HG02763 (cell line): ENCODE measurements around the gene NT5C2.

Experiments
- ATAC-seq: cut with Tn5 transposase; IDR thresholded peaks from one replicate; pipeline ENCODE4 v1.9.1; 2021; ENCODE audit warnings: mild to moderate bottlenecking, moderate library complexity; ENCODE audit not compliant: unreplicated experiment

The NT5C2 gene

DNA sequence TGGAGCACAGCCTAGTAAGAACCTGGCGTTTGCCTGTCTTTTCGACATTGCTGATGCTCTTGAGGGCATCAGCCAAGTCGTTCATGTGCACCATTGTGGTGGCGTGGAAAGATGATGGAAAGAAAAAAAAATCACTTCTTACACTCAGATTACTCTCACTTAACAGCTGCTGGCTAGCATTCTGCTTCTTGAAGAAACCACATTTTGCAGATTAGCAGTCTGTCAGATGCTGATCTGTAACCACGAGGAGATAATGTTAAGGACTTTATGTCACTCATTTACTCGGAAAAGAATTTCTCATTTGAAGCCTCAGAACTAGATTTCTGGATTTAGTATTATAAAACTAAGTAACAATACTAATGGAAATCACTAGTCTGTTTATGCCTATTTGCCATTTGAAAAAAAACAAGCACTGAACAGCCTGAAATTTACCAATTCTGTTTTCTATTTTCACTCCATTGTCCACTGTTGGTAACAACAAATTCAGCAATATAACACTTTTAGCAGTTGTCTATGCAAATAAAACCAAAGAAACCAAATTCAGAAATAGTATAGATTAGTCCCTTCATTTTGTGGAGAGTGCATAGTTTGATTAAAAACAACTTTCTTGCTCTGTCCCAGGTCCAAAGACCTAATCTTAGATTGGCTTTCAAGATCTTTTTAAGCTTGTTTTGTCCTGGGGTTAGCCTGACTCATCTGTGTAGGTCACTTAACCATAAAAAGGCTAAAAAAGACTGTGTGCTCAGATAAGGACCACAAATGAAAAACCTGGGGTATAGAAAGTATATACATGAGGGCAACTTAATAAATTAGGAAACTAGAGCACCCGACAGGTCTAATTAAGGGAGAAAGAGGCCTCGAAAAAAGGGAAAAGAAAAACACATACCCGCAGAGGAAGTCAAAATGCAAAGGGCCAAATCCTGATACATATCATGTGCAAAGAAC is 67.5 kb downstream of the NT5C2 start:
- peak; percentile 77 for ATAC-seq

DNA sequence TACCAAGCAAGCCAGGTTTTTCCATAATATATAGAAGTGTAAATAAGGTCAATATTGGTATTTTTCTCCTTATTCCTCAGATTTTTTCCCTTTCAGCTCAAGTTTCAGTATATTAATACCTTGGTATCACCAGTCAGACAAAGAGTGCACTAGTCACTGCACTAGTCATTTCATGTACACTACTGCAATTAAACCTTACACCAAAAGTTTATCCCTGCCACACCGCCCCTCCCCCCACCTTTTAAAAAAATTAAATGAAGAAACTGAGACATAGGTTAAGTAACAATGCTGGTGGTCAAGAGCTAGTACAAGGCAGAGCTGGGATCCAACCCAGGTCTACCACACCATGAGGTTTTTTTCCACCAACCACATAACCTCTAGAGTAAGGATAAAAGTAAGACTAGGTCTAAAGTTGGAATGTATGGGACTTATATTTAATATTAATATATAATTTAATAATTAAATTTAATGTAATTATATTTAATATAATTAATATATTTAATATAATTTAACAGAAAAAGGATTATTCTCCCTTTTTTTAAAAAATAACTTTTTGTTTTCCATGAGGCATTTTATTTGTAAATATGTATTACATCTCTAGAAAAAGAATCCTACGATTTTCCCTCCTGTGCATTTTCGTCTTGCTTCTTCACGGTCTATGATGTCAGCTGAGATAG is 68.5 kb downstream of the NT5C2 start:
- no peak for ATAC-seq

DNA sequence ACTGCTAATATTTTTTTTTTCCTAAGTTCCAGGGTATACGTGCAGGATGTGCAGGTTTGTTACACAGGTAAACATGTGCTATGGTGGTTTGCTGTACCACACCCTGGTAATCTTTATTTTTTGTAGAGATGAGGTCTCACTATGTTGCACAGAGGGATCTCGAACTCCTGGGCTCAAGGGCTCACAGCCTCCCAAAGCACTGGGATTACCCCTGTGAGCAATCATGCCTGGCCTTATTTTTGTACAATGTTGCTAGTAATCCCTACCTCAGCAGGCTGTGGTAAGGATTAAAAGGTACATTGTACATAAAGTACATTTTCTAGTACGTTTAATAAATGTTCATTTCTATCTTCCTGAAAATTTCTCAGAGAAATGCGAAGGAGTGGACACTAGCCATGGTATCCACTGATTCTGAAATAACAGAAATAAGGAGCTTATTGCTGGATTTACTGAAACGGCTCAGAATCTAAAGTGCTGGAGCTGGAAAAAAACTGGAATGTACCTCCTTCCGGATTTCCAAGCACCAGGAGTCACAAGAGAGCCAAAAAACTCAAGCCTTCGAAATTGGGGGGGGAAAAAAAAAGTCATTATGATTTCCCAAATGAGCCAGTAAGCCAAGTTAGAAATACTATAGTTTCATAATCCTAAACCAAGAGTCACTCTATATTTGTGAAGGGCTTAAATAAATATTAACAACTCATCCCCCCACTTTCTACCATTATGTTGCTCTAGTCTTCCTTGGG is 69.6 kb downstream of the NT5C2 start:
- no peak for ATAC-seq

DNA sequence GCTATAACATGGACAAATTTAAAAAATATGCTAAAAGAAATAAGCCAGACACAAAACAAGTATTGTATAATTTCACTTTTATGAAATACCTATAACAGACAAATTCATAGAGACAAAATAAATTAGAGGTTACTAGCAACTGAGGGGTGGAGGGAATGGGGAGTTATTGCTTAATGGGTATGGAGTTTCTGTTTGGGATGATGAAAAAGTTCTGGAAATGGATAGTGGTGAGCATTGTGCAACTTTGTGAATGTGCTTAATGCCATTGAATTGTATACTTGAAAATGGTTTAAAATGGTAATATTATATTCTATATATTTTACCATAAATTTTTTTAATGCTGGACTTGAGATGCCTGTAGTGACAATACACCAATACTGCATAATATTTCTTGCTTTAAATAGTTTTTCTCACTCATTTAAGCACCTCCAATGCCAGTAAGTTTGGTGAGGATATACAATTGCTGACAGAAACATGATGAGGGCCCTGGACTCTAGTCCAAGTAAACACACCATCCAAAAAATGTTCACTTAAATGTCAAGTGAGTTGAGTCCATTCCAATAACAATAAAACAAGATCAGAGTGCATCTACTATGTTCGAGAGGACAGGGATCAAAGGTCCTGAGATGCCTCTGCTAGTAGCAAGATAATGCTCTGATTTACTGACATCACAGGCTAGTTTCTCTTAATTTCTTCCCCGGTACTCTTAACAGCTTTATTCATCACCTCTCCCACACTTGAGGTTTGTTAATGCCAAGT is 71.9 kb downstream of the NT5C2 start:
- no peak for ATAC-seq

DNA sequence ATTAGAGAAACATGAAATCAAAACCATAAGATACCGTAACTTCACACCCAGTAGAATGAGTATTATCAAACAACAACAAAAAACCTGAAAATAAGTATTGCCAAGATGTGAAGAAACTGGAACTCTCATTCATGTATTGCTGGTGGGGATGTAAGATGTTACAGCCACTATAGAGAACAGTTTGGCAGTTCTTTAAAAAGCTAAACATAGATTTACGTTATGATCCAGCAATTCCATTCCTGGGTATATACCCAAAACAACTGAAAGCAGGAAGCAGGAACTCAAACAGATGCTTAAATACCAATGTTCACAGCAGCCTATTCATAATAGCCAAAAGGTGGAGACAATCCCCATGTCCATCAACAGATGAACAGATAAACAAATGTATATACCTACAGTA is 72.5 kb downstream of the NT5C2 start:
- no peak for ATAC-seq

DNA sequence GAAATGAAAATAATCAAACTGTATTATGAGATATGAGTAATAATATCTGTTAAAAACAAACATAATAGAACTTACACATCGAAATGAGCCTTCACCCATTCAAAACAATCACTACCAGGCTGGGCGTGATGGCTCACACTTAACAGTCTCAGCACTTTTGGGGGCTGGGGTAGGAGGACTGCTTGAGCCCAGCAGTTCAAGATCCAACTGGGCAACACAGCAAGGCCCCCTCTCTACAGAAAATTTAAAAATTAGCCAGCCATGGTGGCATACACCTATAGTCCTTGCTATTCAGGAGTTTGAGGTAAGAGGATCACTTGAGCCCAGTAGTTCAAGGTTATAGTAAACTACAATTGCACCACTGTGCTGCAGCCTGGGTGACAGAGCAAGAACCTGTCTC is 75.8 kb downstream of the NT5C2 start:
- ATAC-seq, result no peak

DNA sequence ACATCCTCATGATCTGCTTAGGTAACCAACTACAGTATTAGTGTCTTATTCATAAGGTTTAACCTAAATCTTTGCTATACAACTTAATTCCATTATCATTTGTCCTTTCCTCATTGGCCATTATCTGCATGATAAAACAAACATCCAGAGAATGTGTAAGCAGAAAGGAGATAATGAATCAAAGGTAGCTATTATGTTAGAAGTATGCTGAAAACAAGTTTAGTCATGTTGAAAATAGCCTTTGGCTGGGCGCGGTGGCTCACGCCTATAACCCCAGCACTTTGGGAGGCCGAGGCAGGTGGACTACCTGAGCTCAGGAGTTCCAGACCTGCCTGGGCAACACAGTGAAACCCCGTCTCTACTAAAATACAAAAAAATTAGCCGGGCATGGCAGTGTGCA is 78.2 kb downstream of the NT5C2 start:
- no peak for ATAC-seq

DNA sequence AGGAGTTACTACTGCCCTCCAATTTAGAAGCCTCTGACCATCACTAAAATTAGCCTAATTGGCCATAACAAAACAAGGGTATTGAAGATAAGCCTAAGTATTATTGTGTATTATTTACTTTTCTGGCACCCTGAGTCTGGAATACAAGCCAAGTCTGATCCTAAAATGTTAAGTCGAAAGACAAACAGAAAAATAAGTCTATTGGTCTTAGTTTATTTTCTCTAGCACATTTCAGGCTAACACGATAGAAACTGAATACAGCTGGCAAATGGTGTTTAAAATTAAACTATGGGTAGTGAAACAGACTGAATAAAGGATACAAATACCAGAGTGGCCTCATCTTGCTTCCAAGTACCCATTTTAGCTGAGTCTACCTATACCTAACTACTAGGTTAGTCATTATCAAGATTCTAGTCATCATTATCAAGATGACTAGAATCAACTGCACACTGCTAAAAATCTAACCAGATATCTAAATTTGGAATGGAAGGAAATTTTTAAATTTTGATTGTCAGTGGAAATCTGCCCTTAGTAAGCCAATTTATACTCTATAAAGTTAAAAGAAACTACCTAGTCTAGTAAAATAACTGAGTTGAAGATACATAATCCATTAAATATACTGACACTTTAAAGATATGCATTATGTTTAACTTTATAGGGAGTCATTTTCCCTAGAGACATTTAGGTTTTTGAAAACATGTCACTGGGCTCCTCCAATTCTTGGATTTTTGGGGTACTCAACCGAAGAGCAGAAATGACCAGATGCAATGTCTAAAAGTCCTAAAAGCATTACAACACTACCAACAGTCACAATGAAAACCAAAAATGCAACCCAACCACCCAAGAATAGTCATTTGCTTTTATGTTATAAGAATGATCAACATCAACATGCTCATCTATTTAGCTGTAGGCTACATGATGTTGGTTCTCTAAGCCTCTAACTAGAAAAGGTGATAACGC is 80.9 kb downstream of the NT5C2 start:
- peak; percentile 61 for ATAC-seq

DNA sequence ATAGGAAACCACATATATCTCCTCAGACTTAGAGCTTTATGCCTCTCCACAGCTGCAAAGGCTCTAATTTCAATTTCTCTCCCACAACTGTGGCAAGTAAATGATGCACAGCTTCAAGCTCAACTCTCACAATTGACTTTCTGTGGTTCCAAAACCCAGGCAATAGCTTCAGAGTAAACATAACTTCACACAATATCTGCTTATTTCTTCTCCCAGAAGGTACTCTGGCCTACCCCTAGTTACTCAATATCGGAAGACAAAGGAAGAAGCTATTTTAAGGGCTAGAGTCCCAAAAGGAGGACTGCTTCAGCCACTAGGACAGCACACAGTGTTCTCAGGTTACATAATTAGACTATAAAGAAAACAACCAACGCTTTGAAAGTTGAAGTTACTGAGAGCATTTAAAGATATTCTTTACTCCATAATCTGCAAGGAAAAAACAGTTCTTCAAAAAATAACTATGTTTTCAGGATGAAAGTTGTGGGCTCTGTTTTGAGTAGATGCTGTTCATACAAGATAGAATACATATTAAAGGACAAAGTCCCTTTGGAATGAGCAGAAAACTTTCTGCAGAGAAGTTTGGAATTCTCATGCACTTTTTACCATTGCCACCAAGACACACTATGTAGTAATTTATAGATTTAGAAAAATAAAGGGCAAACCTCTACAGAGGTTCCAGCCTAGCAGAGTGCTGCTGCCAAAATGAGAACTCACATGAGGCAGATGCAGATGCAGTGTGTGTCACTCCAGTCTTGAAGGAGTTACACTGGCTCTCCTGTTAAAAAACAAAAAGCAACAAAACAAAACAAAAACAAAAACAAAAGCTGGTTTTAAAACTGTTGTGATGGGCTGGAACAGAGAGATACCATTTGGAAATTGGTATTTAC is 81.8 kb downstream of the NT5C2 start:
- ATAC-seq, result peak; percentile 58

DNA sequence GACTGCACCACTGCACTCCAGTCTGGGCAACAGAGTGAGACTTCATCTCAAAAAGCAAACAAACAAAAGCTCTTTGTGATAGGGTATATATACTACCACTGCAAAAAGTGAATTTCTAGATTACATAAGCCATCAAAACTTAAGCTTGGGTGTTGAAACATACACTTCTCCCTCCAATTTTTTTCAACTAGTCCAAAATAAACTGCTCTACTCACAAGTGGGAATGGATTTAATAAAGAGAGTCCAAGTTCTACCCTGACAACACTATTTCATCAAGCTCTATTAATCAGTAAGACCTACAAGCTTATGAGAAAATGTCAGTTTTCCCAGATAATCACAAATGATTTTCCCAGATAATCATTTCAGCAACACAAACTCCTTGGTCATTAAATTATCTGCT is 82.7 kb downstream of the NT5C2 start:
- no peak for ATAC-seq

DNA sequence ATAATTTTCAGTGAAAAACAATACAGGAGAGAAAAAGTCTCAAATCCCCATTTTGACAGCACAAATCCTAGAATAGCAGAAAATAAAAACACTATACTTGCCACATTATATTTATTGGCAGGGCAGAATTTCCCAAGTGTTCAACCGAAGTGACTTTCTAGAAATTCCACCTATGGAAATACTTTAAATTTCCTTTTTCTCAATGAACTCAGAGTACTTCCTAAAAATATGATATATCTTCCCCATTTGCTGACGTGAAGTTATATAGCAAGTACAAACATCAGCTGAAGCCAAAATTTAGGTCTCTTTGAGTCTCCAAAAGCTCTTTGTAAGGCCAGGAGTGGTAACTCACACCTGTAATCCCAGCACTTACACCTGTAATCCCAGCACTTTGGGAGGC is 83.3 kb downstream of the NT5C2 start:
- ATAC-seq, result no peak

DNA sequence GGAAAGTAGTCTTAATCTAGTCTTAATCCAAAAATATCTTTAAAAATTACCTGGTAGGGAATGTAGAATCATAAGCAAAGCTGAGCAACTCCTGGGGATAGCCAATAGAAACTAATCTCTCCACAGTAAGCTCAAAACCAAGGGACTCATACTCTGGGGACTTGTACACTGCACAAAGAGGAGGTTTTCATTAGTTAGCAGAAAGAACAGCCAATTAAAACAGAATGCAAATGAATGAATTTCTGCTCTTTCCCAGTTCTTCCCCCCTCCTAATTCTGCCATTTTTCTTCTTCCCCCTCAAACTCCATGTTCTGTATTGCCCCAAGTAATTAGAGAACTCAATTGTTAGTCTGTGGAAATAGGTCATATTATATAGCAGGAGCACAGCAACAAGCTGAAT is 86.5 kb downstream of the NT5C2 start:
- ATAC-seq, result no peak

DNA sequence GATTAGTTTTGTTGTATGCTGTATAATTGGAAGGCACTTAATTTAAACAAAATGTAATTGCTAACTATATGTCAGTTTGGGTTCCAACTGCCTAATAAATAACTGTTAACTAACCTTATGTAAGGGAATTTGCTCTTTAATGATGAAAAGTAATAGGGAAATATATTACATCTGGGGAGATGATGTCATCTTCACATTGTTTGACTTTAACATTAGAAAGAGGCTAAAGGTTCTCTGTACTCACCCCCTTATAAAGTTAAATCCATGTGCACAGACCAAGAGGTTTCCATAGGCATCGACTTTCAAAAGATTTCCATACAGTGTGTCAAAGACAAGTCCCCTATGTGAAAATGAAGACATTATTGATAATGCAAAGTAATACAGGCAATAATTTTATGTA is 87.6 kb downstream of the NT5C2 start:
- no peak for ATAC-seq

DNA sequence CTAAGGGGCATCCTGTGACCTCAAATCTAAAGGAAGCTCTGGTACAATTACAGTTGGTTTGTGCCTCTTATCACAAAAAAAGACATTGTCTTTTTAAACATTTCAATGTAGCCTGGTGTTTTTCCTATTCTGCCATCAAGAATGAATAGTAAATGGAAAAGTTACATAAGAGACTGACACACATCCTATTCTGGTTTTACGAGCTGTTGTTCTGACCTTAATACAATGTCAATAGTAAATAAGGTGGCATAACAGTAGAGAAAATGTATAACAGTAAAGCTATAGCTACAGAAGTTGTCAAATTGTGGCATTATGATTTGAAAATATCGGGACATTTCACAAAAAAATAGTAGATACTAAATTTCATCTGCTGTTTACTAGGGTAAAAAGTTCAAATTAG is 88.4 kb downstream of the NT5C2 start:
- no peak for ATAC-seq

DNA sequence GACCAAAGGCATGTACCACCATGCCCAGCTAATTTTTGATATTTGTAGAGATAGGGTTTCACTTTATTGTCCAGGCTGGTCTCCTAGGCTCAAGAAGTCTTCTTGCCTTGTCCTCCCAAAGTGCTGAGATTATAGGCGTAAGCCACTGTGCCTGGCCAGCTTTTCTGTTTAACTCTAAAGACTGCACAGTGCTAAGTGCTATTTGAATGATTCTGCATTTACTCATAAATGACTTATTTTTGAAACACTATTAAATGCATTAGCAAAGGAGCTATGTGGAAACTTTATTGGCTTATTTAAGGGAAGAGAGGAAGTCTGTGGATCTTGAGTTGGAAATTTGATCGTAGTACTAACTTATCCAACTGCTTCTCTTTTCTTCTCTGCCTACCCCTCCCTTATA is 89.1 kb downstream of the NT5C2 start:
- no peak for ATAC-seq

DNA sequence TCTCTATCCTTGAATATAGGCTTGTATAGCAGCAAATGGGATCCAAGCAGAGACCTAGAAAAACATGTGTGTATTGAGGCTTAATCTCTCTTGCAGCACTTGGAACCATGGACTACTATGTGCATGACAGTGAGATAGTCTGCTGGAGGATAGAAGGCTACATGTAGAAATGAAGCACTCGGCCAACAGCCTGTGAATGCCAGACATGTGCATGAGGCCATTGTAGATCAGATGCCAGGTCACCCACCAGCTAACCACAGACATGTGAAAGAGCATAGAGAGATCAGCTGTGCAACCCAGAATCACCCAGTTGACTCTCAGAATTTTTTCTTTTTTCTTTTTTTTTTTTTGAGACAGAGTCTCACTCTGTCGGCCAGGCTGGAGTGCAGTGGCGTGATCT is 90.9 kb downstream of the NT5C2 start:
- ATAC-seq, result no peak

DNA sequence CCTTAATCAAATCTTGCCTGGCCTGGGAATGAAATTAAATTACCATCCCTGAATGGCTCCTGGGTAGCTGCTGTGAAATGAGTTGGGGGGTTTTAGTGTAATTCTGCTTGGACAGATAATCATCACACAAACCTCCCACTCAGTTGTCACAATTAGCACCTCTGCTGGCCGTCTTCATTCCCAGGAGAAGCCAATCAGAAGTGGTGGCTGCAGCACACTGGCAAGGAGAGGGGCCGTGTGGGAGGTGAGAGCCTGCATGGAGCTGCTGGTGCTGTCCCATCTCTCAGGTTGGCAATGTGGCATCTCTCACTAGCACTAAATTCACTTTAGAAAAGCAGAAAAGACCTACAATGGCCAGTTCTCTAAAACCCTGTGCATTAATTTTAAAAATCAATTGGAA is 92.5 kb downstream of the NT5C2 start:
- ATAC-seq, result no peak

DNA sequence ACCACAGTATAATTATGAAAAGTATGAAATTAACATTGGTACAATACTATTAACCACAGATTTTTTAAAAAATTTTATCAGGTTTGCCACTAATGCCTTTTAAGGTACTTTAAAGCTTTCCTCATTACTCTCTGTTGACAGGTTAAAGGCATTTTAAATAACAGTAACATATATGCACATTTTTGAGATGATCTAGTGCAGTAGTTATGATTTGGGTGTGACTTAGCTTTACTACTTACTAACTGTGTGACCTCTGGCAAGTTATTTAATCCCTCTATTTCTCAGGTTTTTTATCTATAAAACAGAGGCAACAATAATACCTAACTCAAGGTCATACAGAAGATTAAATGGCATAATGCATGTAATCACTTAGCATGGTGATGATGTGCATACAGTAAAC is 94.8 kb downstream of the NT5C2 start:
- no peak for ATAC-seq

DNA sequence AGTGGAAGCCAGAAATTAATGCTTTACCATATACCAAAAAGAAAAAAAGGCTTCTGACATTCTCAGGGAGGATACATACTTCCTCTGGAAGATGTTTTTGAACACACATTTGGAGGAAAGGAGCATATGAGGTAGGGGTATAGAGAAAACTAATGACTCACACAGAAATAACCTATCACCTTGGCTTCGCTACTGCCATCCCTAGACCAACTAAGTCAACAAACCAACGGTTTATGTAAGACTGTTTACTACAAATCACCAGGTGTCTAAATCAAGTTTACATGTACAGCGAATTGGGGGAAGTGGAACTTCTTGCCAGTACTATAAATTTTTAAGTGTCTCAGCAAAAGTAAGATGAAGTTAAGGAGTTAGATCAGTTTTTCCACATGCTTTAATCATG is 96.9 kb downstream of the NT5C2 start:
- ATAC-seq, result no peak
